Stimulated activated CD8-positive, alpha-beta memory T cell treated with anti-CD3 and anti-CD28 coated beads, Interleukin-7, amount 100 ng/mL, for 48 hours (primary cell): ENCODE results near the gene CPNE4.
"Not testable (repeated sequence)": the region's sequence is repeated elsewhere in the genome, so short reads cannot be mapped to it uniquely, and the experiment has no call there.

Source experiments
- DNase-seq, 2 donors: peaks; one replicate each; pipeline ENCODE4 v3.0.0-alpha.2; 2020; ENCODE audit warnings: low read depth in 1 of 2; ENCODE audit errors: extremely low read depth in 1 of 2

The CPNE4 gene

GRCh38 chr3:131486545-131486944, 548.3 kb downstream of the CPNE4 start:
- not testable (repeated sequence) for DNase-seq

DNA sequence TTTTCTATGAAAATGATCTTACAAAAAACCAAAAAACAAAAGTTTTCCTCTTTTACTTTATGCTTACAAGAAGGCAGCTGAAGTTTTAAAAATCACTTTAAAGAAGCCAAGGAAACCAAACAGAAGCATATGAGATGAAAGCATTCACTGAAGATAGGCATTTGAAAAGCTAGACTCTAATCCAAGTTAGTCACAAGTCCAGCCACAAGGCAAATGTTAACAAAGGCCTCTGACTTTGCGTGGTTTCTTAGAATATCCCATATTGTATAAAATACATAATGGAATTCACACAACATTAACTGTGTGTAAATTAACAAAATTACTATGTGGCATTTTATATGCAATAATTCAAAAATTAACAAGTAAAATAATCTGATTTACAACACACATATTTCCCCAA, 549.7 kb downstream of the CPNE4 start:
- DNase-seq, result no peak

- DNase-seq, result no peak
These were observed 550.2 kb downstream of the CPNE4 start for GRCh38 chr3:131484496-131485111.
